CD4-positive, alpha-beta T cell treated with Interleukin-15 for 1 hour (primary cell): ENCODE data around the gene NRN1L.
"Not testable (repeated sequence)": the region's sequence is repeated elsewhere in the genome, so short reads cannot be mapped to it uniquely, and the experiment has no call there.

Experiments
- DNase-seq: peaks from one replicate; pipeline ENCODE4 v3.0.0-alpha.2; 2020

Gene NRN1L

DNA sequence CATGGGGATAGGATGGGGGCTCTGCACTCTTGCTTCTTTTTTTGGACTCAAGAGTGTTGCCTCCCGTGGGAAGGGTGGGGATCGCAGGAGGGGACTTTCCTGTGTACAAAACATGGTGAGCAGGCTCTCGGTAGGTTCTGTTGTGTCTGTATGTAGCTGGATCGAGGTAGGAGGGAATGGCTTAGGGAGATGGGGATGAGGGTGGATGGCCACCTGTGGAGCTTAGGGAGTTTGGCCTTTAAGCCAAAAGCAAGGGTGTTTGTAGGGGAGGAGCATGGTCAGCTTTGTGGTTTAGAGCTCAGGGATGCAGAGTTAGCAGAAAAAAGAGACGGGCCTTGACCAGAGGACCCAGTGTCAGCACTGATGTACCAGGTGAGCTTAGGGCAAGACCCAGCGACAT is 22.8 kb upstream of the NRN1L start:
- no peak for DNase-seq

- DNase-seq: no peak
Observed at GRCh38 chr16:67862623-67863583, 21.8 kb upstream of the NRN1L start.

GRCh38 chr16:67864044-67864443 is 20.6 kb upstream of the NRN1L start:
- DNase-seq: not testable (repeated sequence)

DNA sequence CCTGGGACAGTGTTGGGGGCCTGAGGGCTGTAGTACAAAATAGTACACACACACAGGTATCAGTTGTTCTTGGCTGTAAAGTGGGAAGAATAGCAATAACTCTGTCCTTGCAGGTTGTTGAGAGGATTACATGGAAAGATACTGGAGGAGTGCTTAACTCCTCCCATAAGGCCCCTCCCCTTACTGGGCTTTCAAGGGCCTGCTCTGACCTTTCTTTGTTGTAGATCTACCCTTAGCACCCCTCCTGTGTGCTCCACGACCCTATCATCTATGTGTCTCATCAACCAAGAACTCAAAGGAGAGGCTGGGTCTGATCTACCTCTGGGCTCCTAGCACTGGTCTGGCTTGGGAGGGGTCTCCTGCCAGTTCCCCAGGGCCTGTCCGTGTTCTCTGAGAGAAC is 20.1 kb upstream of the NRN1L start:
- DNase-seq: no peak

DNA sequence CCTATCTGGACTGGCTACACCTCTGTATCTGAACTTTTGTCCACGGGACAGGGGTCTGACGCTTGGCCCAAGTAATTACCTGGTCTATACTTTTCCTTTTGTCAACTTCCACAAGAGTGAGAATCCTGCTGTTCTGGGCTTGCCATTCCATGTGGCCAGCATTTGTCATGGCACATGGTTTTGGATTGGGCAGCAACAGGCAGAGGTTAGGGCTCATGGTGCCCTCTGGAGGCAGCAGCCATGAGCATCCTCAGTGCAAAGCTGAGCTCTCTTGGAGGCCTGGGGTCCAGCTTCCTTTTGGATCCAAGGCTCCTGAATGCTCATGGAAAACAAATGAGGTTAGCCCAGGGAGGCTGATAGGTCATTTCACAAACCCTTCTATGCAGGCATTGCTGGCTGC is 19.4 kb upstream of the NRN1L start:
- DNase-seq: no peak

- no peak for DNase-seq
Observed at GRCh38 chr16:67868290-67868689, 16.4 kb upstream of the NRN1L start.

- DNase-seq: no peak
Observed at GRCh38 chr16:67869653-67870052, 15.0 kb upstream of the NRN1L start.

GRCh38 chr16:67871256-67871655 is 13.4 kb upstream of the NRN1L start:
- no peak for DNase-seq

DNA sequence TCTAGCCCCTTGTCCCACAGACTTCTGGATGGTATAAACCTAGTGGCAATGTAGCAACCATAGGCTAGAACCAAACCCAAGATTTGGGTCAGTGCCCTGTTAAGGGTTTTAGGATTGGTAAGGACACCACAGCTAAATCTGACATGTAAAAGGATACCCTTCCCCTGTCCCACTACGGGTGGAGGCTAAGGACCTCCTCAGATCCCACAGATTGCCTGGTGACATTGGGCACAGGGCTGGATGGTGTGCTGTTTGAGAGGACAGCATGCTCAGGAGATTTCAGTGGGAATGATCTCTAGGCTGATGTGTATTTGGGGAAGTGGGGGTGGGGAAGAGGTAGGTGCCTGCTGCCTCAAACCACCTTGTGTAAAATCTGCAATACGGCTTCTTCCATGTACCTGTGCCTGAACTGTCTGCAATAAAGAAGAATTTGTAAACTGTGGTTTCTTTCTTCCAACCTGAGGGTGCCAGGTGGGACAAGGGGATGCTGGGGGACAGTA is 12.5 kb upstream of the NRN1L start:
- DNase-seq: no peak

GRCh38 chr16:67872631-67873434 is 11.9 kb upstream of the NRN1L start, which contains the start of gene EDC4:
Gene EDC4 (plus strand): TSS chr16:67873052. CDS start chr16:67873262, 210 bp downstream.
- peak; percentile 87 for DNase-seq

GRCh38 chr16:67873435-67874370 is 11.0 kb upstream of the NRN1L start:
- no peak for DNase-seq

DNA sequence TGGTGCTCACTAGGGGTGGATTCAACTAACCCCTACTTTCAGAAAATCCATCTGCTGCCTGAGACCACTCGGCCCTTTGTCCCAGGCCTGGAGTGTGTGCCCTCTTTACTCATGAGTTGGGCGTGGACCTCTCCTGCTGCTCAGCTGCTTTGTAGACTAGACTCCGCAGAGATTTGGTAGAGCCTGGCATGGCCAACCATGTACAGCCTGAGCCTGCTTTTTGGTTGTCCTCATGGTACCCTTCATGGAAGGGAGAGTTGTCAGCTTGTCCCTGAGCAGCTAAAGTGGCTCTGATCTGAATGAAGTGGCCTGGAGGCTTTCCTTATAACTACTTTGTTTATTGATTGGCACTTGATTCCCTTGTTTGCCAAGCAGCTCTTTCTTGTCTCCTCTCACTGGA is 10.3 kb upstream of the NRN1L start:
- no peak for DNase-seq

- no peak for DNase-seq
Observed at GRCh38 chr16:67877064-67877463, 7.6 kb upstream of the NRN1L start.

DNA sequence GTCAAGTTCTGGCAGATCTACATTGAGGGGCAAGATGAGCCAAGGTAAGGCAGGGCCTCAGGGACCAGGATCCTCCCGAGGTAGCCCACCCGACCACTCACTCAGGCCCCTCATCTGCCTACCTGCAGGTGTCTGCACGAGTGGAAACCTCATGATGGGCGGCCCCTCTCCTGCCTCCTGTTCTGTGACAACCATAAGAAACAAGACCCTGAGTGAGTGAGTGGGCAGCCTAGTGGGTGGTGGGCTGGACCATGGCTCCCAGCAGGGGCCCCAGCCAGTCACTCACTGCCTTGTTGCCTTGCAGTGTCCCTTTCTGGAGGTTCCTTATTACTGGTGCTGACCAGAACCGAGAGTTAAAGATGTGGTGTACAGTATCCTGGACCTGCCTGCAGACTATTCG is 6.5 kb upstream of the NRN1L start:
- no peak for DNase-seq

- DNase-seq: no peak
Observed at GRCh38 chr16:67878846-67879245, 5.8 kb upstream of the NRN1L start.

DNA sequence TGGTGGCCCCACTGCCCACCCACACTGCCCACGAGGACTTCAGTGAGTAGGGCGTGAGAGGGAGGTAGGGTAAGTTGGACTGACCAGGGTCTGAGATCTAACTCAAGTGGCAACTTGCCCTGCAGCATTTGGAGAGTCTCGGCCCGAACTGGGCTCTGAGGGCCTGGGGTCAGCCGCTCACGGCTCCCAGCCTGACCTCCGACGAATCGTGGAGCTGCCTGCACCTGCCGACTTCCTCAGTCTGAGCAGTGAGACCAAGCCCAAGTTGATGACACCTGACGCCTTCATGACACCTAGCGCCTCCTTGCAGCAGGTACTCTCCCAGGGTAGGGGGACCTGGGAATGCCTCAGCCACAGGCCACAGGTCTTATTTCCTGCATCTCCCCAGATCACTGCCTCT is 5.2 kb upstream of the NRN1L start:
- DNase-seq: no peak

DNA sequence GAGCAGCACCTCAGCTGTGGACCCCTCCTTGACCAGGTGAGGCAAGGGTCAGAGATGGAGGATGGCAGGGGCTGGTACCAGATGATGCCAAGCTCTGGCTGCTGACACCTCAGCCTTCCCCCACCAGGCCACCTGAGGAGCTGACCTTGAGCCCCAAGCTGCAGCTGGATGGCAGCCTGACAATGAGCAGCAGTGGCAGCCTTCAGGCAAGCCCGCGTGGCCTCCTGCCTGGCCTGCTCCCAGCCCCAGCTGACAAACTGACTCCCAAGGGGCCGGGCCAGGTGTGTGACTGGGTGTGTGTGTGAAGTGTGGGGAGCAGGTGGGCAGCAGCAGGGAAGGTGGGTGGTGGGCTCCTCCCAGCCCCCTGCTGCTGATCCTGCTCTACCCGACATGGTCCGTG is 4.7 kb upstream of the NRN1L start:
- no peak for DNase-seq

DNA sequence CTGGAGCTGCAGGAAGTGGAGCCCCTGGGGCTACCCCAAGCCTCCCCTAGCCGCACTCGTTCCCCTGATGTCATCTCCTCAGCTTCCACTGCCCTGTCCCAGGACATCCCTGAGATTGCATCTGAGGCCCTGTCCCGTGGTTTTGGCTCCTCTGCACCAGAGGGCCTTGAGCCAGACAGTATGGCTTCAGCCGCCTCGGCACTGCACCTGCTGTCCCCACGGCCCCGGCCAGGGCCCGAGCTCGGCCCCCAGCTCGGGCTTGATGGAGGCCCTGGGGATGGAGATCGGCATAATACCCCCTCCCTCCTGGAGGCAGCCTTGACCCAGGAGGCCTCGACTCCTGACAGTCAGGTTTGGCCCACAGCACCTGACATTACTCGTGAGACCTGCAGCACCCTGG is 4.1 kb upstream of the NRN1L start:
- DNase-seq: no peak

- DNase-seq: no peak
Observed at GRCh38 chr16:67881621-67882161, 3.0 kb upstream of the NRN1L start.

DNA sequence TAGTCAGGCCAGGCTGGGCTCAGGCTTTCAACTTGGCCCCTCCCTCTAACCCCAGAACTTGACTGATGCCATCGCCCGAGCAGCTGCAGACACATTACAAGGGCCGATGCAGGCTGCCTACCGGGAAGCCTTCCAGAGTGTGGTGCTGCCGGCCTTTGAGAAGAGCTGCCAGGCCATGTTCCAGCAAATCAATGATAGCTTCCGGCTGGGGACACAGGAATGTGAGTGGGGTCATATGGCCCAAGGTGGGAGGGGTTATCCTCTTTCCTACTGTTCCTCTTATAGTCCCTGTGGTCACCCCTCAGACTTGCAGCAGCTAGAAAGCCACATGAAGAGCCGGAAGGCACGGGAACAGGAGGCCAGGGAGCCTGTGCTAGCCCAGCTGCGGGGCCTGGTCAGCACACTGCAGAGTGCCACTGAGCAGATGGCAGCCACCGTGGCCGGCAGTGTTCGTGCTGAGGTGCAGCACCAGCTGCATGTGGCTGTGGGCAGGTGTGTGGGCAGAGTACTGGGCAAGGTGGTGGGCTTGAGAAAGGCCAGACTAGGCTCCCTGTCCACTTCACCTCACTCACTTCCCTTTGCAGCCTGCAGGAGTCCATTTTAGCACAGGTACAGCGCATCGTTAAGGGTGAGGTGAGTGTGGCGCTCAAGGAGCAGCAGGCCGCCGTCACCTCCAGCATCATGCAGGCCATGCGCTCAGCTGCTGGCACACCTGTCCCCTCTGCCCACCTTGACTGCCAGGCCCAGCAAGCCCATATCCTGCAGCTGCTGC is 2.1 kb upstream of the NRN1L start:
- DNase-seq: no peak

DNA sequence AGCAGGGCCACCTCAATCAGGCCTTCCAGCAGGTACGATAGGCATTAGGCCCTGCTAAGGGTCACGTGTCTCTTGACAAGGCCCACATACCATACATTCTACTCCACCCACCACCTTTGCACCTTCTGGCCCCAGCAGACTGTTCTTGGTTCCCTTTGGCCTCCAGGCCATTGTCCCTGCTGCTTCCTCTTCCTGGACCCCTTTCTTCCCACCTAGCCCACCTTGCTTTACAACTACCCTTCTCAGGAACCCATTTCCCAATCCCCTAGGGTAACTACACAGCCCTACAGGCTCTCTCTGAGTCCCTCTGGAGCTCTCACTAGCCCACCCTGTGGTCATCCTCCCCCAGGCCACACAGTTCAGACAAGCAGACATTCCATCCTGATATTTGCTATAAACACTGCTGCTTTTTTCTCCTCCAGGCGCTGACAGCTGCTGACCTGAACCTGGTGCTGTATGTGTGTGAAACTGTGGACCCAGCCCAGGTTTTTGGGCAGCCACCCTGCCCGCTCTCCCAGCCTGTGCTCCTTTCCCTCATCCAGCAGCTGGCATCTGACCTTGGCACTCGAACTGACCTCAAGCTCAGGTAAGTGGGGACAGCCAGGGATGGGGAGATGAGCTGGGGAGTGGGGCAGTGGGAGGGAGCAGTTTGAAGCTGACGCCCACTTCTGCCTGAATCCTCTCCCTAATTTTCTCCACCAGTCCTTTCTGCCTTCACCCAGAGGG is 1.4 kb upstream of the NRN1L start:
- DNase-seq: no peak
